ENCODE measurements around the gene KLHL29. TPM values are rescaled to one million over a fixed set of nuclear protein-coding genes. Genes with fewer than 3 reads are reported as not detected.
"Not testable (repeated sequence)": the region's sequence is repeated elsewhere in the genome, so short reads cannot be mapped to it uniquely, and the experiment has no call there.

The KLHL29 gene
- under 1 TPM; 0.15 to 0.21 TPM for total RNA-seq

DNA sequence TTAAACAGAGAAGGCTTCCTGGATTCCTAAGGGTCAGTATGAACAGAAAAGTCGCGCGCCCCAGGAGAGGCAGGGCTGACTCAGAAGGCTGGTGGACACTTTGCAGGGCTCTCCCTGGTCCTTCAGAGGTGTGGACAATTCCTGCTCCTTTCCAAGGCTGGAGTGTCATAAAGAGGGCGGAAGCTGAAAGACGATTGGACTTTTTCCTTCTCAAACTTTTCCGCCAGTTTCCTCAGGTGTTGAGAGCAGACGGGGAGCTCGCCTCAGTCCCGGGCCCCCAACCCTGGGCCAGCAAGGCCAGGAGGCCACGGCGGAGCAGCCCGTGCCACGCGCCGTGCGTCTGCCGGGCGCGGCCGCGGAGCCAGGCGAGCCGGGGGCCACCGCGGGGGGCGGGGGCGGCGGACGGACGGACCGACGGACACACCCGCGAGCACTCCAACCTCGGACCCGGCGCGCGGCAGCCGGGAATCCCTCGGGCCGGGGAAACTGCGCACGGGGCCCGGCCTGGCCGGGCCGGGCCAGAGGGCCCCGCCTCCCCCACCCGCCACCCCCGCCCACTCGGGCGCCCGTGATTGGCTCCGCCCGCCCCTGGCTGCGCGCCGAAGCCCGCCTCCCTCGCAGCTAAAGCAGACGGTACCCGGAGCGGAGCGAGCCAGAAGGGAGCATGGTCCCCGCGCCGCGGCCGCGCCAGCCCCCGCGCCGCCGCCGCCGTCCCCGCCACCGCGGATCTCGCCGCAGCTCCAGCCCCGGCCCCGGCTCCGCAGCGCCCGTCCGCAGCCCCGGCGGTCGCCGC, at the start of gene KLHL29:
TSS of gene KLHL29 (plus strand) at position 629 of the 793 bp plus-strand sequence. CDS start 177,018 bp downstream, outside the sequence.
- CTCF ChIA-PET: no interaction called here
- POLR2A ChIA-PET: no interaction called here

DNA sequence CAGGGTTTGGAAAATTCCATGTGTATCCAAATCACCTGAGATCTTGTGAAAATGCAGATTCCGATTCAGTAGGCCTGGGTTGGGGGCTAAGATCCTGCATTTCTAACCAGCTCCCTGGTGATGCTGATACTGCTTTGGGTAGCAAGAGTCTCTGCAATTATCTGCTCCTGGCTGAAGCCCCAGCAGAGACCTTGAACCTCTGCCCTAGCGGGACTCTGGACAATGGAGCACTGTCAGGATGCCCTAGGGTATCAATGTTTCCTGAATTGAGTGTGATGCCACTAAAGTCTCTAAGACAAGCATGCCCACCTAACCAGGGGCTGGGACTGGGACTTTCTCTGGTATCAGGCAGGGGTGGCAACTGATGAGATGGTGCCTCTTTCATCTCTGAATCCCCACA, 49.4 kb upstream of the KLHL29 start:
- POLR2A ChIA-PET: no interaction called here
- CTCF ChIA-PET: interaction anchor here (1.5 kb wide), 1 partner anchor 16 kb away, joined by 3 read pairs; no protein-coding TSS in a partner anchor

DNA sequence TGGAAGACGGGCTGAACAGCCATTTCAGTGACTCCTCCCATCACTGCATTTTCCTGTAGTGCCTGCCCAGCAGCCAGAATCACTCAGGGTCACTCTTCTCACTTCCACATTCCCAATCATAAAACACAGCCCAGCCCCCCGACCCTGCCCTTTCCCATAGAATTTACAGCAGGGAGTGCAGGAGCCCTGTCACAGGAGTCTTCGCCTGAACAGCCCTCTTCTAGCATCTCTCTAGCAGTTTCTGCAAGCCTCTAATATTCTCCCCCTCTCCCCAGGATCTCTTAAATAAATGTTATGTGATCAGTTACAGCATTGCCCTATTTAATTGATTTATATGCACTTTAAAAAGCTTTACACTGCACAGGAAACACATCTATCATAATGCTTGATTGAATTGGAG, 42.9 kb upstream of the KLHL29 start:
- CTCF ChIA-PET: no interaction called here
- POLR2A ChIA-PET: no interaction called here

DNA sequence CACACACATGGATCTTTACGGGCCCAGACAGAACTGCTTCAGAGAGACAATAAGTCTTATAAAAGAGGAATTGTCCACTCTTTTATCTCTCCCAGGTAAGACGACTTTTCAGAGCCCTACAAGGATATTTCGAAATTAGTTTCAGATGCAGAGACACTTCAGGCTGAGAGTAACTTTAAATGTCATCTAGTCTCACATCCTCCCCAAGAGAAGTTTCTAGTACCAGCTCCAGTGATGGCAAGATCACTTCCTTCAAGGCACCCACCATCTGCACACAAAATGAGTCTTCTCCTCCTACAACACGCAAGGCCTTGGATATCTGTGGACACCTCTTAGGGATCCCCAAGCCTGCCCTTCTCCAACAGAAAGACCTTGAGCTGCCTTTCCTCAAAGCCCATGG, 39.0 kb upstream of the KLHL29 start:
- POLR2A ChIA-PET: no interaction called here
- CTCF ChIA-PET: no interaction called here

DNA sequence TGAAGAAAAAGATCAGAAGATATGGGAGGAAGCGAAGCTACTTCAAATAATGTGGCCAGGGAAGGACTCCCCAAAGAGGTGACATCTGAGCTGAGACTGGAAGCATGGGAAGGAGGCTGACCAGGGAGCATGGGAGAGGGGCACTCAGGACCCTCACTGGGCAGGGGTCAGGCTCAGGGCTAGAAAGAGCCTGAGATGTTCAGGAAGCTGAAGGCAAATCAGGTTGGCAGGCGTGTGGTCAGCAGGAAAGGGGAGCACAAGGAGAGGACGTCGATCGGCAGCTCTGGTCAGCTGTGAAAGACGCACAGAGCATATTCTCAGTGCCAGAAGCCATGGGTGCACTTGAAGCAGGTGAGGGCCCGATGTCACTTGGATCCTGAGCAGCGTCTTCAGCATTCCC, 38.2 kb upstream of the KLHL29 start:
- ChIA-PET CTCF (no interaction called here), POLR2A (no interaction called here)

DNA sequence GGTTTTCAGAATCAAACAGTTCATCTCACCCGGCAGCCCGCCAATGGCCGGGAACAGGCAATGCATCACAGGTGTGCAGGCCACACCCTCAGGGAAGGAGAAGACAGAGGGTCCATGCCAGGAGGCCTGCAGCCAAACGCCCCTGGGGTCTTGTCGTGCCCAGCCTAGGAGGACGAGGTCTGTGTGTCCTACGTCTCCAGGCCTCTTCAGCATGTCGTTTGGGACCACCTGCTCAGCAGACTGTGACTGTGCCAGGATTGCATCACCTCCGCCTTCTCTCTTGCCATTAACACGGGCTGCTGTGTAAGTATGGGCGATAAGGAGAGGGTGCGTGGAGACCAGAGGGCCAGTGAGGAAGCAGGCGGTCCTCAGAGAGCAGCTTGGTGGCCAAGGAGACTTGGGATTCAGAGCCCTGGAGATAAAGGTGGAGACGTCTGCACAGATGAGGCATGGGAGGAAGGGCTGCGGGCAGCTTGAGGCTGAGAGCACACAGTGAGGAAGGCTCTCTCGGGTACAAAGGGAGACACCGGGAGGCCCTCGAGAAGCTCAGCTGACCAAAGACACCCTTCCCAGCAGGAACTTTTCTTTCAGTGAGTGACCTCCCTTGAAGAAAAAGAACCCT, 37.4 kb upstream of the KLHL29 start:
- POLR2A ChIA-PET: no interaction called here
- CTCF ChIA-PET: no interaction called here

DNA sequence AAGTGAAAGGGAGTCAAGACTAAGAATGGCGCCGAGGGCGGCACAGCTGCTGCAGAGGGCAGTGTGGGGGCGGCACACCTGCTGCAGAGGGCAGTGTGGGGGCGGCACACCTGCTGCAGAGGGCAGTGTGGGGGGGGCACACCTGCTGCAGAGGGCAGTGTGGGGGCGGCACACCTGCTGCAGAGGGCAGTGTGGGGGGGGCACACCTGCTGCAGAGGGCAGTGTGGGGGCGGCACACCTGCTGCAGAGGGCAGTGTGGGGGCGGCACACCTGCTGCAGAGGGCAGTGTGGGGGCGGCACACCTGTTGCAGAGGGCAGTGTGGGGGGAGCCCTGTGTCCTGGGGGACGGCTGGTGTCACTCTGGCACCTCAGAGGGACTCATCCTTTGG, 36.9 kb upstream of the KLHL29 start:
- CTCF ChIA-PET, POLR2A ChIA-PET: not testable (repeated sequence)

DNA sequence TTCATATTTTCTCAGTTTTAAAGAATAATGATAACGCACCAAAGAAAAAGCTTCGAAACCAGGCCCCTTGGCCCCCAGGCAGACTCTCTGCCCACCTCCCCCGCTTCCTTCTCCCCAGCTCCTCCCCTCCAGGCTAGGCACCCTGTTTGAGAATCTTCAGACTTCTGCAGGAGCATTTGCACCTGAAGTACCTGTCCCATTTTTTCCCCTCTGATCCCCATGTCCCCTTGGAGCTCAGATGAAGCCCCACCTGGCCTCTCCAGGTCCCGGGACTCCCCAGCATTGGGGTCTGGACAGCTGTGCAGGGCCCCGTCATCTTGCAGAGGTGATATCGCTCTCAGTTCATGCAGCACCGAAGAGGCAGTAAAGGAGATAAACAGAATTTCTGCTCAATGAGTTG, 35.5 kb upstream of the KLHL29 start:
- ChIA-PET POLR2A (no interaction called here), CTCF (no interaction called here)

DNA sequence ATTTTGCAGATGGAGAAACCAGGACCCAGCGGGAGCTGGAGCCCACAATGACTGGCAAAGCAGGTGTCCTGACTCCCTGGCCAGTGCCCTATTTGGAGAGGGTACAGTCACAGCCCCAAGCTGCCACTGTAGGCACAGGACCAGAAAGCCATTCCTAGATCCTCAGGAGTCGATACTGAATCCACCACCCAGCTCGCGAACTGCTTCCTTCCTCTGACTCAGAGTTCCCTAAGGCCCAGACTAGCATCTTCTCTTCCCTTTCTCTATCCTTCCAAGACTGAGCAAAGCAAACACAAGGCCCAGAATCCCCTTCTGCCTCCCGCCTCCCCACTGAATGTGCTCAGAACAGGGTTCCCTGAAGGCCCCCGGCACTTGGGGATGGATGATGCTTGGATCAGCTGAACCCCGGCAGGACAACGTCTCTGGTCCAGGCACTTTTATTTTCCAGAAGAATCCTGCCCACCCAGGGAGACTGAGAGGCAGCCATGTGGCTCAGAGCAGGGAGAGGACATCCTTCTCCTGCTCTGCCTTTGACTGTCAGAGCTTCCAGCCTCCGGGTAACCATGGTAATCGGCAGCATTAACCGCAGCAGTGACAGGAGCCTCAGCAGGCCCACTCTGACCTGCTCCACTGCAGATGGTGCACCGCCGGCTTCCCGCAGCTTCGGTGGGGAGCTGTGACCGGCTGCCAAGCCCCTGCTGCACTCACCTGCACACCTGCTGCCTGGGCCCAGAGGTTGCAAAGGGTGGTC, 34.8 kb upstream of the KLHL29 start:
- ChIA-PET POLR2A (no interaction called here), CTCF (interaction anchor here (0.6 kb wide), 1 partner anchor 875 kb away, joined by 3 read pairs; no protein-coding TSS in a partner anchor)

DNA sequence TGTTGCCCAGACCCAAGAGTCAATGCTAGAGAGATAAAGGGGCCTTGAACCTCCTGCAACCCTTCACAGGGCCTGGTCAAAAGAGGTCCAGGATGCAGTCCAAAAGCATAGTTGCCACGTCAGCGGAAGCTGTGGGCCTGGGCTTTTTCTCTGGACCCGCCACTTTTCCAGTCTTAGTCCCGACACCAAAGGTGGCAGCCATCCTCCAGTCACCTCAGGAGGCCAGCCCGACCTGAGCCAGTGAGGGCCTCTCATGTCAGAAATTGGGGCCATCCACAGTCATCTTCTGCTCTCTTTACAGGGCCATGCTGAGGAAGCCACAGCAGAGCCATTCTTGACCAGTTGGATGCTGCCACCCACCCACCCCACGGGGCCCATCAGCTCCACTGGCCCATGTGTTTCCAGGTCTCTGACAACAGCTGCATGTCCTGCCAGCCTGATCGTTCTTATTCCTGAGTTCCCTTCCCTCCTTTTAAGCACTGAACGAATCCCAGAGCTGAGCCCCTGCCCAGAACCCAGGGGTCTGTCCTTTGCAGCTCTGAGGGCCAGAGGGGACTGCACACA, 34.1 kb upstream of the KLHL29 start:
- ChIA-PET POLR2A (no interaction called here), CTCF (interaction anchor here (0.6 to 1.5 kb wide), 3 partner anchors 12 to 874 kb away, joined by 3 read pairs; no protein-coding TSS in a partner anchor)

DNA sequence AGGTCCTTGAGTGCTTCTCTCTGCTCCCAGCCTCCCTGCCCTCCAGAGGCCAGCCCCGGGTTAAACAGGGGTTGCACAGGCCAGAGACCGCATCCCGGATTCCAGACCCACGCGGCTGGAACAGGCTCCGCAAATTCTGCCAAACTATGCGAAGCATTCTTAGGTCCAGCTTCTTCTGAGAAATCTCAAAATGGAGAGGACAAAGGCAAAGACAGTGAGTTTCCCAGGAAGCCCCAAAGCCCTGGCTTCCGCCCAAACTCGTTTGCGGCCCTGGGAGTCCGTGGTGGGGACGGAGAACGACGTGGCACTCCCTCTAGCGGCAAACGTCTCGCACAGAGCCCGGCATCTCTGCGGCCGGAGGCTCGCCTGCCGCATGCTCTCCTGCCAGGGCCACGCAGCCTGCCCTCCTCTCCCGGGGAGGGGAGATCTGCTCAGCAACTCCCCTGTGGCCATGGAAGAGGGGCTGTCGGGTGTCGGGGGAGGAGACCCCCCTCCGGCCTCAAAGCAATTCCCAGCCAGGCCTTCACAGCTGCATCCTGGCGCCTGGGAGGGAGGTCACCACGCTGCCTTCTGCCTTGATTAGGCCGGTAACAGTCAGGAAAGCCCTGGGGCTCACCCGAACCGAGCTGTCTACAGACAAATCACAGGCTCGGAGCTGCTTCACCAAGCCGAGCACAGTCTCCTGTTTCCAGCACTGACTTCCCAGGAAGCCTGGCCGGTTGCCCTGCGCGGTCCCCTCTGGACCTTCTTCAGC, 33.4 kb upstream of the KLHL29 start:
- CTCF ChIA-PET: interaction anchor here (0.9 to 1.5 kb wide), 3 partner anchors 12 to 55 kb away, joined by 3 read pairs; no protein-coding TSS in a partner anchor
- POLR2A ChIA-PET: no interaction called here

DNA sequence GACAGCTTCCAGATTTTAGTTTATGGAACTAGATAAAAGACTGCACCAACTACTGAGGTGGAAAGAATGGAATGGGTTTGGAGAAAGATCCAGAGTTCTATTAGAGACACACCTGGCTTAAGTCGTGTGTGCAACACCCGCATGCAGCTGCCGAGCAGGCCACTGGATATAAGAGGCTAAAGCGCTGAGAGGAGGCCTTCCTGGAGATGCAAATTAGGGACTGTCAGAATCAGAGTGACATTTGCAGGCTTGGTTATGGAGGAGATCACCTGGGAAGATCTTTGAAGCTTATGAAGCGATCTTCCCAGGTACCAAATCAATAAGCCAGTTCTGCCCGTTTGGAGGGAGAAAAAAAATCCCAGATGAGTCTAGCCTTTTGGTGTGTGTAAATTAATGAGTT, 30.4 kb upstream of the KLHL29 start:
- ChIA-PET CTCF (interaction anchor here (1.0 kb wide), 1 partner anchor 55 kb away, joined by 3 read pairs; no protein-coding TSS in a partner anchor), POLR2A (no interaction called here)

DNA sequence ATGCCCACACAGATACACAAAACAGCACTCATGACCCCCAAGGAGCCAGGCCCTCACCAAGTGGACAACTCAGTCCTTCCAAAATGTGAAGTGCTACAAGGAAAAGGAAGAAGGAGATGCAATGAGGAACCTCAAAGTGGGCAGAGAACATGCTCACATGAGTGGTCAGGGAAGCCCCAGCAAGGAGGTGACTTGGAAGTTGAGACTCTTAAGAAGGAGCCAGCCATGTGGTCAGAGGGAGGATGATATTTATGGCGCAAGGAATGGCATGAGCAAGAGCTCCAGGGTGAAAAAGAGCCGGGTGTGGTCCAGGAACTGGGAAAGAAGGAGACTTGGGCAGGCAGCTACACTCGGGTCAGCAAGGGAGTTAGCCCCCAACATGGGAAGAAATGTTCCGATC, 30.0 kb upstream of the KLHL29 start:
- ChIA-PET POLR2A (no interaction called here), CTCF (interaction anchor here (1.0 kb wide), 1 partner anchor 54 kb away, joined by 3 read pairs; no protein-coding TSS in a partner anchor)

DNA sequence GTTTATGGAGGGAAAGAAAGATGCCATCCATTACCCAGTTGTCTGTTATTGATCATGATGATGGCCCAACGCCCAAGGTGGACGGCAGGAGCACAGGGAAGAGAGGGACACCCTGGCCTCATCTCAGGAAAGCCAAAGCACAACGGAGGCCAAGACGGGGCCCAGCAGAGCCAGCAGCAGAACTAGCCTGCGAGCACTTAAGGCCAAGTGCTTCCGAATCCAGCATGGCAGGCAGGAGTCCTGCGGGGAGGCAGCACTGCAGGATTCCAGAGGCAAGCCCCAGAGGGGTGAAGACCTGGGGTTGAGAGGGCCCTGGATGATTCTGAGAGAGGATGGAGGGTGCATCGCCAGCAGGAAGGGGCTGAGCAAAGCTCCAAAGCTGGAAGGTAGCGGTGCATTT, 28.3 kb upstream of the KLHL29 start:
- CTCF ChIA-PET: no interaction called here
- POLR2A ChIA-PET: no interaction called here

DNA sequence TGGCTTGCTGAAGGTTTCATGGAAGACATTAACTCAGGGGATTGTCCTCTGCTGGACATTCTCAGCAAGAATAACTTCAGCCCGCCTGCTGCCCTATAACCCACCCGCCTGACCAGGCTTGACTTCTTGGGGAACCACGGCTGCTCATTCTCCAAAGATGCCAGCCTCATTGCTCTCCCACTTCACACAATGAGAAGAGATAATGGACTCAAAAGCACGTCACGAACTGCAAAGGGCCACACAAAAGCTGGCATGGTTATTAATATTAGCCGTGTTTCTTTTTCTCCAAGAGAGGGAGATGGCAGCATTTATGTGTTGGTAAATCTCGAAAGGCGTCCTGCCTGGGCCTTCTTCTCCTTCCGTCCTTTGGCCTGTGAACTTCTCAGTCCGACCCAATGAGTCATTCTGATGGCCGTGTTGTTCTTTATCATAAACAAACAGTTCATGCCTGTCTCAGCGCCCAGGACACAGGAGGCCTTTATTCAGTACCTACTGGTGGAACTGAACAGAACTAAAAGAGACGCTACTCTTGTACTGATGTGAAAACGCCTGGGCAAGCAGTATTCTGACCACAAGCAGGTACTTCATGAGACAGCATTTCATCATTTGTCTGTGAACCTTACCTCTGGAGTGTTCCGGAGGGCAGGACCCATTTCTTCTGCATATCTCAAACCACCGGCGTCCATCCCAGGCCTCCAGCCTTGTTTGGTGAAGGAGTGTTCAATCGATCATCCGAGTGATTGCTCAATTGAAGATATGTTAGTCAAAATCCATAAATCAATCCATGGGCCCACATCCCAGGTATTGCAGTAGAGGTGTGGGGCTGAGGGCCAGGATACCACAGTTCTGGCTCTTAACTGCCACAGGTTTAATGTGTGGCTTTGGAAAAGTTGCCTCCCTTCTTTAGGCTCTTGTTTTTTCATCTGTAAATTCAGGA, 25.1 kb upstream of the KLHL29 start:
- CTCF ChIA-PET: no interaction called here
- POLR2A ChIA-PET: no interaction called here

DNA sequence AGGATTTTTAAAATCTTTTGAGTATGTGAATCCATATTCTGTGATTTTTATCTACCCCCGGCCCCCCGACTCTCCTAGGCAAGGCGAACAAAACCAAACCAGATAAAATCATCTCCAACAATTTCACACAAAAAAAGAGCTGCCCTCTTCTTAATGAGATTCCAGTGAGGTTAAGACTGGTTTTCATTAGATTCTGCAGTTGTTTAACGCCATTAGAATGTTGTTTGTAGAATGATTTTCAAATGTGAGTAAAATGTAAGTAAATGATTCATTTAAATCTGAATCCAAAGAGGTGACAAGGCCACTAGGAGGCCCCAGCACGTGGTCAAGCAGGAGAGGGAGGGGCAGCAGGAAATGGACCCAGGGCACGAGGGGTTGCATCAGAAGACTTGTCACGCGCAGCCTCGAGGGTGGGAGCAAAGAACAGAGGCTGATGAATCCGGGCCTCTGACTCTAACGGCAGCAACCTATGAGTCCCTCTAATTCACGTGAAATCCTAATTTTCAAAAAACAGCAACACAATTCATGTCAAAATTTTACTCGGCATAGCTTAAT, 24.3 kb upstream of the KLHL29 start:
- ChIA-PET CTCF (no interaction called here), POLR2A (no interaction called here)

DNA sequence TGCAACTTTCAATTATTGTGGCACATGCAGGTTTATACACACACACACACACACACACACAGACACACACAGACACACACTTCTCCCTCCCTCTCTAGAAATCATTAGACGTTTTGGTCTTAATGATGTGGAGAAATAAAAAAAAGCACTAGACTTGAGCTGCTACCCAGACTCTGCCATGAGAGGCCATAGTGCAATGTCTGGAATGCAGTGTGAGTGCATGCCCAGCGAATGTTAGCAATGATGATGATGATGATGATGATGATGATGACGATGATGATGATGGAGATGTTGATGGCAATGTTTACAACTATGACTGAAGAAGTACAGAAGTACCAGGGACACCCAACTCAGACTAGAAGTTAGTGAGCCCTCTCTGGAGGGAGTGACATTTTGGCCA, 23.8 kb upstream of the KLHL29 start:
- POLR2A ChIA-PET: no interaction called here
- CTCF ChIA-PET: no interaction called here

DNA sequence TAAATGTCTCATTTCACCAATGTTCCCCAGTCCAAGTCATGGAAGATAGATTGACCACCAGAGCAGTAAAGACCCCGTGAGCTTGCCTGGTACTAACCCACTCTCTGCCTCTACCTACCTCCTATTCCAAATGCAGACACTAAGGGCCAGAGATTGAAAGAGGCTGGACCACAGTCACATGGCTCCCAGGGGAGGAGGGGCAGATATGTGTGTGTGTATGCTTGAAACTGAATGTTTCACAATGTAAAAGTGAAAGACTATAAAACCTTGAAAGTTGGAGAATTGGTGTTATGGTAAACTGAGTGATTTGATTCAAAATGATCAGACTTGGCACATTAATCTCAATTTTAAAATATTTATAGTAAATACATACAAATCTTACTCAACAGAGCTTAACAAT, 21.7 kb upstream of the KLHL29 start:
- POLR2A ChIA-PET: no interaction called here
- CTCF ChIA-PET: interaction anchor here (1.1 kb wide), 1 partner anchor 12 kb away, joined by 3 read pairs; no protein-coding TSS in a partner anchor

All from activated CD8-positive, alpha-beta memory T cell treated with anti-CD3 and anti-CD28 coated beads for 36 hours (primary cell).